Measurements from ENCODE around the gene AKAP6.

GRCh38 chr14:32319368-32320049 lies 9.6 kb upstream of the AKAP6 start:
- TF ChIP-seq POLR2AphosphoS5 (IDR thresholded peaks at IDR 0.05; ENCODE audit: low read depth, low read length), result no peak
- TF ChIP-seq POLR2A (IDR thresholded peaks at IDR 0.05; ENCODE audit: low read depth, low read length), result no peak
- TF ChIP-seq TAF1 (IDR thresholded peaks at IDR 0.05; ENCODE audit: borderline replicate concordance, low read depth, low read length), result no peak
